GM19043 (cell line): ENCODE data around the gene COX20.

Experiments used
- ATAC-seq: cut with Tn5 transposase; IDR thresholded peaks from one replicate; pipeline ENCODE4 v1.9.1; 2021; ENCODE audit warnings: low read depth; ENCODE audit not compliant: unreplicated experiment

The COX20 gene

DNA sequence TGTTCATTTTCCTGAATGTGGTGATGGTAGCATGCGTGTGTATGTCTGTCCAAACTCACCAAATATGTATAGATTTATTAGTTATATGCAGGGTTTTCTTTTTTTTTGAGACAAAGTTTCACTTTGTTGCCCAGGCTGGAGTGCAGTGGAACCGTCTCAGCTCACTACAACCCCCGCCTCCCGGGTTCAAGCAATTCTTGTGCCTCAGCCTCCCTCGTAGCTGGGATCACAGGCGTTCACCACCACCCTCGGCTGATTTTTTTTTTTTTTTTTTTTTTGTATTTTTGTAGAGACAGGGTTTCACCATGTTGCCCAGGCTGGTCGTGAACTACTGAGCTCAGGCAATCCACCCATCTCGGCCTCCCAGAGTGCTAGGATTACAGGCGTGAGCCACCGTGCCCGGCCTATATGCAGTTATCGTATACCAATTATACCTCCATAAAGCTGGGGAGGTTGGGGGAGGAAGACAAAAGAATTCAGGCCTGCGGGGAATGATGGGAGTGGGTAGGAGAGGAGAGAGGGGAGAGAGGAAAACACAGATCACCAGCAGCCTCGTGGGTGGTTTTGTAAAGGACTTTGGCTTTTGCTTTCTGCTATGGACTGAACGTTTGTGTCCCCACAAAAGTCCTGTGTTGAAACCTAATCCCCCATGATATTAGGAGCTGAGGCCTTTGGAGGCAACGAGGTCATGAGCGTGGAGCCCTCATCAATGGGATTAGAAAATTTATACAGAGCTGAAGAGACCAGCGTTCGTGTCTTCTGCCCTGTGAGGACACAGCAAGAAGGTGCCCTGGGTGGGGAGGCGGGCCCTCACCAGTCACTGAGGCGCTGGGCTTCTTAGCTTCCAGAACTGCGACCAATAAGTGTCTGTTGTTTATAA, 33.3 kb downstream of the COX20 start:
- ATAC-seq, result no peak

- ATAC-seq, result no peak
Observed at GRCh38 chr1:244869364-244869827, 33.9 kb downstream of the COX20 start.

GRCh38 chr1:244869950-244870349, 34.5 kb downstream of the COX20 start:
- no peak for ATAC-seq

GRCh38 chr1:244874974-244875579, 39.6 kb downstream of the COX20 start:
- ATAC-seq, result no peak

GRCh38 chr1:244876228-244876910, 40.9 kb downstream of the COX20 start:
- no peak for ATAC-seq

DNA sequence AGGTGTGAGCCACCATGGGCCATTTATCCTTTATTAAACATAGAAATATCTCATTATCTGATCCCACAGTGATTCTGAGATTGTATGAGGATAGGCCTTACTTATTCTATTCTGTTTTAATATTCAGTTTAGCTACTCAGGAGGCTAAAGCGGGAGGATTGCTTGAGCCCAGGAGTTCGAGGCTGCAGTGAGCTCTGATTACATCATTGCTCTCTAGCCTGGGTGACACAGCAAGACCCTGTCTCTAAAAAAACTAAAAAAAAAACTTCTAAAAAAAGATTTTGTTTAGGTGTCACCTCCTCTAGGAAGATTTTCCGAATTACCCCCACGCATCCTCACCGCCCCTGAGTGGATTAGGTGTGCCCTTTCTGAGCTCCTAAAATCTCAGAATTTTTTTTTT, 43.2 kb downstream of the COX20 start:
- ATAC-seq, result no peak

DNA sequence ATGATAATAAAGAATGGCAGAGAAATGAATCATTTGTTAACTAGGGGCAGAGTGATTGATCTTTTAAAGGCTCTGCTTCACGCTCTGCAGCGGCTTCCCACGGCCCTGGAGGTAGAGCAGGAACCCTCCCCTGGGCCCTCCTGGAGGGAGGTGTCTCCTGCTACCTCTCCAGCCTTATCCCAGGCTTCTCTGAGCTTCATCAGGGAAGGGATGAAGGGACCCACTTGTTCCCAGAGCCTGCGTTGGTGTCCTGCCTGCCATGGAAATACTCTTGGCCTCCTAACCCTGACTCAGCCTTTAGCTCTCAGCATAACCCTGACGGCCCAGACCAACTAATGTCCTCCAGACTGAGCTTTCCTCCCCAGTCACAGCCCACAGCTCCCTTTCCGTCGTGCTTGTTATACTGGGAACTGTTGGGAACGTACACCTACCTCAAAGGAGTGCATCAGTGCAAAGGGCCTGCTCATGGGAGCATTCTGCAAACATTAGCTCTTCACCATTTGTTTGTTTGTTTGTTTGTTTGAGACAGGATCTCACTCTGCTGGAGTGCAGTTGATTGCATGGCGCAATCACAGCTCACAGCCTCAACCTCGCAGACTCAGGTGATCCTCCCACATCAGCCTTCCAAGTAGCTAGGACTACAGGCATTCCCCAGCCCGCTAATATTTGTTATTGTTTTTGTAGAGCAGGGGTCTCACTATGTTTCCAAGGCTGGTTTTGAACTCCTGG, 46.3 kb downstream of the COX20 start:
- no peak for ATAC-seq

- no peak for ATAC-seq
Observed at GRCh38 chr1:244887281-244887680, 51.8 kb downstream of the COX20 start.

DNA sequence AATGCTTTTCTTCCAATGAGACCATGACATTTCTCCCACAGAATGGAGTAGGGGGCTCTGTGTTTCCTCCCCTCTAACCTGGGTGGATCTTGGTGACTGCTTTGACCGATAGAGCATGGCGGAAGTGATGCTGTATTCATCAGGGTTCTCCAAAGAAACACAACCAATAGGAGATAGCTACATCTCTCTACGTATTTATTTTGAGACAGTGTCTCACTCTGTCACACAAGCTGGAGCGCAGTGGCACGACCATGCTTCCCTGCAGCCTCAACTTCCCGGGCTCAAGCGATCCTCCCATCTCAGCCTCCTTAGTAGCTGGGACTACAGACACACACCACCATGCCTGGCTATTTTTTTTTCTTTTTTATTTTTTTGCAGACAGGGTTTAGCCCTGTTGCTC, 58.4 kb downstream of the COX20 start:
- ATAC-seq, result no peak
